Large intestine (tissue), 3 donors: ENCODE results near the gene ADGRB2. TPM values are rescaled to one million over a fixed set of nuclear protein-coding genes. Genes with fewer than 3 reads are reported as not detected.

Experiments used
- DNase-seq, 2 donors: peaks; one replicate each; pipeline versions ENCODE4 v3.0.0 to v3.0.0-alpha.2; 2013
- H3K27ac ChIP-seq: one replicate; pipeline ENCODE4 v1.5.1; 2013; ENCODE audit warnings: low read length
- H3K27me3 ChIP-seq: 2 replicates; pipeline ENCODE4 v1.6.1; 2013; ENCODE audit warnings: low read length; ENCODE audit not compliant: control insufficient read depth, insufficient read depth
- H3K36me3 ChIP-seq: 2 replicates; pipeline ENCODE4 v1.6.1; 2013; ENCODE audit warnings: low read length; ENCODE audit not compliant: control insufficient read depth, insufficient read depth
- H3K4me1 ChIP-seq: one replicate; pipeline ENCODE4 v1.6.1; 2013; ENCODE audit warnings: low read length; ENCODE audit not compliant: control insufficient read depth, insufficient read depth
- H3K4me3 ChIP-seq: one replicate; pipeline ENCODE4 v1.5.1; 2013; ENCODE audit warnings: low read length
- H3K9me3 ChIP-seq: one replicate; pipeline ENCODE4 v1.6.1; 2013; ENCODE audit warnings: mild to moderate bottlenecking, low read depth, low read length, moderate library complexity; ENCODE audit not compliant: control insufficient read depth
- WGBS: methylation state at CpG from one replicate; pipeline ENCODE4 v1.1.5; 2013; ENCODE audit warnings: low lambda C conversion rate; ENCODE audit not compliant: insufficient coverage; 5-methylcytosine and 5-hydroxymethylcytosine counted together
- polyA plus RNA-seq: library from polyadenylated mRNA; unstranded; fragments of 120-200 nt; gene quantifications from one replicate; pipeline ENCODE4 v1.2.1, GENCODE V29; 2013

The ADGRB2 gene
- polyA plus RNA-seq, 1 donor, result 56.1 TPM

DNA sequence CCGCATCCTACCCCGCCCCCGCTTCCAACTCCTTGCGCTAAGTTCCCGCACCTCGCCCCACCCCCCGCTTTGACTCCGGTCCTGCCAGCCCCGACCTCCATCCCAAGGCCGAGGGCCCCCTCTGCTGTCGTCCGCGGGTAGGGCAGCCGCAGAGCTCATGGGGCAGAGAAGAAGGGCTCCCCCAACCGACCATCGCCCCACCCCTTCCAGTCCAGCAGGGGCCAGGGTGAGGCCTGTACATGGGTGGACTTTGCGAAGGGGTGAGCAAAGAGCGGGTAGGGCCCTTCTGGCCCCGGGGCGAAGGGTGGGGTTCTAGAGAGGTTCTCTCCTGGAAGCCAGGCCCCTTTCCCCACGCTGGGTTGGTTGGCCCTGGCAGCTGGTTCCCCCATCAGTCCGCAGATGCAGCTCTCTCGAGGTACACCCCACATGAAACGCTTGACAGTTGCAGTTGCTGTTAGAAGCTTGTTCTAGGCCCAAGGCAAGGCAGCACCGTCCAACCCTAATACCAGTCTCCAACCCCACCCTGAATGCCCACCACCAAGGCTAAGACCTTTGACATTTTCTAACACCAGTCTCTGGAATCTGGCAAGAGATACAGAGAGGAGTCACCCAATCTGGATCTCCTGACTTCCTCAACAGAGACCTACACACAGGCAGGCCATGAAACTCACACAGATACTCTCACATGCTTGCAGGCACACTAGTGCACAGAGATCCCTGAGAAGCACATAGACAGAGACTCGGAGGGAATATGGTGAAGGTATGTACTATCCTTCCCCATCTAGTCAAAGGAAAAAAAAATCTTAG lies 25.3 kb upstream of the ADGRB2 start:
- no peaks in the 10 kb centered on the region for H3K36me3 ChIP-seq
- H3K4me3 ChIP-seq, result peak overlapping the region; percentile 57
- 100% methylated on average over 1 of the region's 26 CpGs for WGBS
- peaks cover 11% of the 10 kb centered on the region for H3K4me1 ChIP-seq
- peak; percentile 92 to 93 for DNase-seq
- H3K9me3 ChIP-seq, result no peaks in the 10 kb centered on the region
- H3K27ac ChIP-seq, result peak overlapping the region; percentile 12
- H3K27me3 ChIP-seq, result no peaks in the 10 kb centered on the region

GRCh38 chr1:31788825-31789256 lies 24.7 kb upstream of the ADGRB2 start:
- peaks cover 11% of the 10 kb centered on the region for H3K4me1 ChIP-seq
- no peaks in the 10 kb centered on the region for H3K36me3 ChIP-seq
- peak overlapping the region; percentile 12 for H3K27ac ChIP-seq
- no peaks in the 10 kb centered on the region for H3K9me3 ChIP-seq
- DNase-seq, result peak in 1 of 2 donors; percentile 71
- H3K4me3 ChIP-seq, result peak overlapping the region; percentile 57
- no CpG with 5 or more reads among the region's 22 CpGs for WGBS
- H3K27me3 ChIP-seq, result no peaks in the 10 kb centered on the region

- Histone ChIP-seq H3K4me3 (peak overlapping the region; percentile 57), H3K9me3 (no peaks in the 10 kb centered on the region), H3K36me3 (no peaks in the 10 kb centered on the region), H3K27ac (peak overlapping the region; percentile 12), H3K27me3 (no peaks in the 10 kb centered on the region), H3K4me1 (peaks cover 11% of the 10 kb centered on the region)
- DNase-seq, result peak; percentile 80 to 86
- WGBS, result no CpG with 5 or more reads among the region's 39 CpGs
Observed at GRCh38 chr1:31788138-31788824, 24.1 kb upstream of the ADGRB2 start.

DNA sequence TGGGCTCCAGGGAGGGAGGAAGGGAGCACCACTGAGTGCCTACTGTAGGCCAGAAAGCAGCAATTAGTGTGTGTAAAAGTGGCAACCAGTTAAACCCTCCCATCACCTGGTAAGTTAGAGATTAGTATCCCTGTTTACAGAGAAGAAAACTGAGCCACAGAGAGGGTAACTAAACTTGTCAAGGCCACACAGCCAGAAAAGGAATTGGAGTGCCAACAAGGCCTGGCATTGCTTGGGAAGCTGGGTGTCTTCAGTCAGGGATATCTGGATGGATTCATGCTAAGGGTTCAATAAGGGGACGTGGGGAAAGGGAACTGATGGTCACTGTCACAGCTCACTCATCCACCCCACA lies 23.6 kb upstream of the ADGRB2 start:
- Histone ChIP-seq H3K27me3 (no peaks in the 10 kb centered on the region), H3K9me3 (no peaks in the 10 kb centered on the region), H3K4me1 (peaks cover 11% of the 10 kb centered on the region), H3K4me3 (no peak overlapping the region), H3K36me3 (no peaks in the 10 kb centered on the region), H3K27ac (no peak overlapping the region)
- WGBS, result no CpG with 5 or more reads among the region's 1 CpG
- DNase-seq, result no peak

GRCh38 chr1:31787261-31787660 lies 23.1 kb upstream of the ADGRB2 start:
- no peaks in the 10 kb centered on the region for H3K9me3 ChIP-seq
- peaks cover 15% of the 10 kb centered on the region for H3K4me1 ChIP-seq
- no peak overlapping the region for H3K4me3 ChIP-seq
- H3K27me3 ChIP-seq, result no peaks in the 10 kb centered on the region
- no peak for DNase-seq
- no CpG with 5 or more reads among the region's 3 CpGs for whole genome bisulfite sequencing
- no peaks in the 10 kb centered on the region for H3K36me3 ChIP-seq
- no peak overlapping the region for H3K27ac ChIP-seq

DNA sequence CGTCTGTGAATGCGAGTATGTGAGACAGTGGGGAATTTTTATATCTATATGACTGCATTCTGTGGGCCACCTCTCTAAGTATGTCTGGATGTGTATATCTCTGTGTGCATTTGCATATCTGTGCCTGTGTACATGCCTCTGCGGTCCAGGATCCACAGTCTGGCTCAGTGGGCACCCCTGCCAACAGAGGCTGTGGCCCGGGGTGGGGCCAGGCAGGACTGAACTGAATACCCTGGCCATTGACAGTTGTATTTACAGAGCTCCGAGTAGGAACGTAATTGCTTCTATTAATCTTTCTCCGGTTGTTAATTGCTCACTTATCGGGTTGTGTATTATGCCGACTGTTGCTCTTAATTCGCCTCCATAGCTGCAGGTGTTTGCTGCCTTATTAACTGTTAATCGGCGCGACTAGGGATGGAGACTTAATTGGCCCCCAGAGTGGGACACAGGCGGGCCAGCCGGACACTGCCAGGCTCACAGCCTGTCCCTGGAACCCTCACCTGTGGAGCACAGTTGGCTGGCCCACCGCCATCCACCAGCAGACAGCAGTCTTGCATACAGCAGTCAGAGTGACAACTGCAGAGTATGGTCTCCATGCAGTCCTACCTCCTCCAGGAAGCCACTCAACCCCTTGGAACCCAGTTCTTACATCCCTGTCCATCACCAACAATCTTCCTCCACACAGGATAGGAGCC lies 22.4 kb upstream of the ADGRB2 start:
- H3K27ac ChIP-seq, result no peak overlapping the region
- H3K4me1 ChIP-seq, result peaks cover 23% of the 10 kb centered on the region
- H3K9me3 ChIP-seq, result no peaks in the 10 kb centered on the region
- no peak overlapping the region for H3K4me3 ChIP-seq
- H3K27me3 ChIP-seq, result no peaks in the 10 kb centered on the region
- no peak for DNase-seq
- no CpG with 5 or more reads among the region's 16 CpGs for WGBS
- H3K36me3 ChIP-seq, result no peaks in the 10 kb centered on the region

DNA sequence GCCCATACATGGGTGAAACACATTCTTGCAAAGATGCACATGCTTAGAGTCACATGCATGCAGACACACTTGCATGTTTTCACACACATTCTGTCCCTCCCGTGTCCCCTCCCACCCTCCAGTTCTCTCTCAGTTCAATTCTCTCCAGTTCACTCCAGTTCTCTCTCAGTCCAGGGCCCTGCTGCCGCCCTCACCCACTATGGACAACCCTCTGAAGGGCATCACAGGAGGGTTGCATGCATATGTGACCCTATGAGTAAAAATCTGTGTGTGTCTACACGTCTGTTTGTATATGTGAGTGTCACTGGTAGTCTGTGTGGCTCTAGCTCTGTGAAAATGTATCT lies 21.8 kb upstream of the ADGRB2 start:
- Histone ChIP-seq H3K4me1 (peaks cover 28% of the 10 kb centered on the region), H3K4me3 (no peak overlapping the region), H3K27me3 (no peaks in the 10 kb centered on the region), H3K27ac (no peak overlapping the region), H3K36me3 (no peaks in the 10 kb centered on the region), H3K9me3 (no peaks in the 10 kb centered on the region)
- no CpG with 5 or more reads among the region's 3 CpGs for WGBS
- DNase-seq, result no peak

- Histone ChIP-seq H3K36me3 (no peaks in the 10 kb centered on the region), H3K9me3 (no peaks in the 10 kb centered on the region), H3K4me3 (no peak overlapping the region), H3K4me1 (peaks cover 28% of the 10 kb centered on the region), H3K27me3 (no peaks in the 10 kb centered on the region), H3K27ac (no peak overlapping the region)
- no CpG with 5 or more reads among the region's 20 CpGs for WGBS
- peak in 1 of 2 donors; percentile 61 for DNase-seq
Observed at GRCh38 chr1:31785020-31785946, 21.1 kb upstream of the ADGRB2 start.

GRCh38 chr1:31784356-31785019 lies 20.3 kb upstream of the ADGRB2 start:
- no peak for DNase-seq
- peaks cover 24% of the 10 kb centered on the region for H3K4me1 ChIP-seq
- no peaks in the 10 kb centered on the region for H3K9me3 ChIP-seq
- no peaks in the 10 kb centered on the region for H3K27me3 ChIP-seq
- WGBS, result 100% methylated on average over 2 of the region's 4 CpGs
- H3K36me3 ChIP-seq, result no peaks in the 10 kb centered on the region
- no peak overlapping the region for H3K27ac ChIP-seq
- no peak overlapping the region for H3K4me3 ChIP-seq
